ENCODE results near the gene FXR2.

DNA sequence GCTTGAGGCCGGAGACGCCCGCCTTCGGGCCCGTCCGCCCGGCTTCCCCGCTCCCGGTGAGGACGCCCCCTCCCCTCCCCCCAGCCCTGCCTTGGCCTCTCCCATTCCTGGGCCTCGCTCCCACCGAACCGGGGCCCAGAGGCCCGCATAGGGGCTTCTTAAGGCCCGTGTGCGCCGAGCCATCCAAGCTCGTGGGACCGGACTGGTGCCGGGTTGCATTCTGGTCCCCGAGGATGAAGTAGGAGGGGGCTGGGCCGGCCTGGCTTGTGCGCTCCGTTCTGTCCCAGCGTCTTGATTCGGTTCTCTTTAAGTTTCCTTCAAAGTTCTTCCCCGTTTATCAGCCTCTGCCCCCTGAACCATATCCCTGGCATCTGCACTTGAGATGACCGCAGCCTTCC, 52.5 kb downstream of the FXR2 start:
- TF ChIP-seq, protein P1, sequence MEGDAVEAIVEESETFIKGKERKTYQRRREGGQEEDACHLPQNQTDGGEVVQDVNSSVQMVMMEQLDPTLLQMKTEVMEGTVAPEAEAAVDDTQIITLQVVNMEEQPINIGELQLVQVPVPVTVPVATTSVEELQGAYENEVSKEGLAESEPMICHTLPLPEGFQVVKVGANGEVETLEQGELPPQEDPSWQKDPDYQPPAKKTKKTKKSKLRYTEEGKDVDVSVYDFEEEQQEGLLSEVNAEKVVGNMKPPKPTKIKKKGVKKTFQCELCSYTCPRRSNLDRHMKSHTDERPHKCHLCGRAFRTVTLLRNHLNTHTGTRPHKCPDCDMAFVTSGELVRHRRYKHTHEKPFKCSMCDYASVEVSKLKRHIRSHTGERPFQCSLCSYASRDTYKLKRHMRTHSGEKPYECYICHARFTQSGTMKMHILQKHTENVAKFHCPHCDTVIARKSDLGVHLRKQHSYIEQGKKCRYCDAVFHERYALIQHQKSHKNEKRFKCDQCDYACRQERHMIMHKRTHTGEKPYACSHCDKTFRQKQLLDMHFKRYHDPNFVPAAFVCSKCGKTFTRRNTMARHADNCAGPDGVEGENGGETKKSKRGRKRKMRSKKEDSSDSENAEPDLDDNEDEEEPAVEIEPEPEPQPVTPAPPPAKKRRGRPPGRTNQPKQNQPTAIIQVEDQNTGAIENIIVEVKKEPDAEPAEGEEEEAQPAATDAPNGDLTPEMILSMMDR (IDR thresholded peaks at IDR 0.05): no peak
- no peak for TF ChIP-seq EZH2 (IDR thresholded peaks at IDR 0.05)
